HG02970 (cell line): ENCODE measurements around the gene NRP2.

Source experiments
- ATAC-seq: cut with Tn5 transposase; IDR thresholded peaks from one replicate; pipeline ENCODE4 v1.9.1; 2021; ENCODE audit warnings: mild to moderate bottlenecking, moderate library complexity, moderate number of reproducible peaks; ENCODE audit not compliant: unreplicated experiment, low FRiP score

The NRP2 gene

GRCh38 chr2:205835923-205836322, 153.6 kb downstream of the NRP2 start:
- no peak for ATAC-seq

GRCh38 chr2:205836477-205837221, 154.3 kb downstream of the NRP2 start:
- ATAC-seq: no peak

GRCh38 chr2:205837663-205838062, 155.4 kb downstream of the NRP2 start:
- ATAC-seq: no peak

GRCh38 chr2:205845446-205845845, 163.1 kb downstream of the NRP2 start:
- ATAC-seq: no peak
